MCF 10A (cell line): ENCODE data around the gene DLL1. TPM values are rescaled to one million over a fixed set of nuclear protein-coding genes. Genes with fewer than 3 reads are reported as not detected.

Source experiments
- BruUV-seq: library from RNA; stranded (reverse); fragments of 400-500 nt; replicated peaks from 2 replicates; lab custom pipeline; 2021; lab: Mats Ljungman, UMichigan
- CTCF ChIA-PET: fragments of 300-600 bp; sonication (Branson Sonifier 250); formaldehyde crosslinking; extraction: SDS; loops from one replicate; lab custom pipeline; 2021; ENCODE audit warnings: antibody characterized with exemption, inconsistent platforms; lab: Yijun Ruan, JAX
- POLR2A ChIA-PET: fragments of 300-600, 350-650 bp; sonication (Branson Sonifier 250); formaldehyde crosslinking; extraction: SDS; loops from one replicate; lab custom pipeline; 2020; ENCODE audit warnings: antibody characterized with exemption, inconsistent platforms; lab: Yijun Ruan, JAX
- DNase-seq: peaks from one replicate; pipeline ENCODE4 v3.0.0-alpha.2; 2018; ENCODE audit not compliant: unreplicated experiment
- H3K27ac Mint-ChIP-seq: one replicate; pipeline ENCODE4 v1.8.0; 2022; ENCODE audit warnings: mild to moderate bottlenecking, low read depth, mixed read lengths; ENCODE audit not compliant: unreplicated experiment
- H3K27me3 Mint-ChIP-seq: one replicate; pipeline ENCODE4 v1.8.0; 2022; ENCODE audit warnings: mixed read lengths; ENCODE audit not compliant: insufficient read depth, unreplicated experiment
- H3K36me3 Mint-ChIP-seq: one replicate; pipeline ENCODE4 v1.8.0; 2022; ENCODE audit warnings: mild to moderate bottlenecking, moderate library complexity, mixed read lengths; ENCODE audit not compliant: insufficient read depth, unreplicated experiment
- H3K4me1 Mint-ChIP-seq: one replicate; pipeline ENCODE4 v1.8.0; 2022; ENCODE audit warnings: mixed read lengths; ENCODE audit not compliant: insufficient read depth, unreplicated experiment
- H3K4me3 Mint-ChIP-seq: one replicate; pipeline ENCODE4 v1.8.0; 2022; ENCODE audit warnings: mild to moderate bottlenecking, moderate library complexity, mixed read lengths; ENCODE audit not compliant: unreplicated experiment
- H3K9me3 Mint-ChIP-seq: one replicate; pipeline ENCODE4 v1.8.0; 2022; ENCODE audit warnings: mixed read lengths; ENCODE audit not compliant: unreplicated experiment
- intact Hi-C: fragments of 100-400 bp; cut with micrococcal nuclease; formaldehyde crosslinking; loops from 2 replicates; pipeline ENCODE4 v1.14.1; 2022
- microRNA-seq: library from miRNA; unstranded; fragments of <30 nt; microRNA quantifications from one replicate; pipeline ENCODE4 v1.2.0, GENCODE V29; 2022
- total RNA-seq: library from RNA; stranded (reverse); gene quantifications from 2 replicates; pipeline ENCODE4 v1.2.3, GENCODE V29; 2022
- TF ChIP-seq, protein P1 (sequence below): fragments of 200-600 bp; IDR thresholded peaks from one replicate; pipeline ENCODE4 v1.8.0; 2022; ENCODE audit warnings: antibody characterized with exemption, mild to moderate bottlenecking; ENCODE audit not compliant: unreplicated experiment

Gene DLL1
- total RNA-seq, 1 experiment from 2014 or later, result 1.4 TPM

DNA sequence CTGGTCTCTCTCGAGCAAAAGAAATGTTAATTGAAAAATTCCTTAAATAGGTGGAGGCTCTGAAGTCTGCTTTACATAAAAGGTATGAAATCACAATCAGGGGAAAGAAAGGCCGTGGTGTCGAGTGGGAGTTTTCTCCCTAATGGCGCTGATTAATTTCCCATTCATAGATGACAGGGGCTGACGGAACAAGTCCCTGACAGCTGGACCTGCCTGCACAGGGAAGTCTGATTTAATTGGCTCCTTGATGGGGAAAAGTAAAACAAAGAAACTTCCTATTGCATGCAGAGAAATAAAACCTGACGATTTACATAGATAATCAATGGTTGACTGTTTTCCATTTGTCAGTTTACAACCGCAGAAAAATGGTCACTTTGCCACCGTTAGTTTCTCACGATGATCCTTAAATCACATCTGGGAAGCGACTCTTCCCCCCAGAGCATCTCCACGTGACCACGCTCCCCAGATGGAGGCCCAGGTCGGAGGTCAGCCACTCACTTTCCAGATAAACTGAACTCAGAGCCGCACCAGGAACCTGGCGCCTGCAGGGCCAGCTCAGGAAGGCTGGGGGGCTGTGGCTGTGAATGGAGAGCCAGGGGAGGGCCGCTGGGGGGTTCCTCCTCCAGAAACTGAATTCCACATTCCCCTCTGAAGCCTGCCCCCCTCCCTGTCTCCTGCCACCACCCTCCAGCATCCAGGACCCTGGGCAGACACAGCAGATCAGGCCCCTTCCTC, 55.3 kb downstream of the DLL1 start:
- ChIA-PET CTCF (no interaction called here), POLR2A (interaction anchor here (1.0 to 1.1 kb wide), 2 partner anchors 10 to 56 kb away, joined by 3 to 4 read pairs; no protein-coding TSS in a partner anchor)
- DNase-seq, result no peak
- no peaks in the 10 kb centered on the region for H3K27me3 Mint-ChIP-seq
- intact Hi-C loops, result no loop called here
- TF ChIP-seq, protein P1, sequence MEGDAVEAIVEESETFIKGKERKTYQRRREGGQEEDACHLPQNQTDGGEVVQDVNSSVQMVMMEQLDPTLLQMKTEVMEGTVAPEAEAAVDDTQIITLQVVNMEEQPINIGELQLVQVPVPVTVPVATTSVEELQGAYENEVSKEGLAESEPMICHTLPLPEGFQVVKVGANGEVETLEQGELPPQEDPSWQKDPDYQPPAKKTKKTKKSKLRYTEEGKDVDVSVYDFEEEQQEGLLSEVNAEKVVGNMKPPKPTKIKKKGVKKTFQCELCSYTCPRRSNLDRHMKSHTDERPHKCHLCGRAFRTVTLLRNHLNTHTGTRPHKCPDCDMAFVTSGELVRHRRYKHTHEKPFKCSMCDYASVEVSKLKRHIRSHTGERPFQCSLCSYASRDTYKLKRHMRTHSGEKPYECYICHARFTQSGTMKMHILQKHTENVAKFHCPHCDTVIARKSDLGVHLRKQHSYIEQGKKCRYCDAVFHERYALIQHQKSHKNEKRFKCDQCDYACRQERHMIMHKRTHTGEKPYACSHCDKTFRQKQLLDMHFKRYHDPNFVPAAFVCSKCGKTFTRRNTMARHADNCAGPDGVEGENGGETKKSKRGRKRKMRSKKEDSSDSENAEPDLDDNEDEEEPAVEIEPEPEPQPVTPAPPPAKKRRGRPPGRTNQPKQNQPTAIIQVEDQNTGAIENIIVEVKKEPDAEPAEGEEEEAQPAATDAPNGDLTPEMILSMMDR, result no peak
- BruUV-seq, result no TSS peak
- H3K4me1 Mint-ChIP-seq, result peaks cover 8% of the 10 kb centered on the region
- no peaks in the 10 kb centered on the region for H3K9me3 Mint-ChIP-seq
- no peaks in the 10 kb centered on the region for H3K36me3 Mint-ChIP-seq
- H3K4me3 Mint-ChIP-seq, result no peak overlapping the region
- no peak overlapping the region for H3K27ac Mint-ChIP-seq

DNA sequence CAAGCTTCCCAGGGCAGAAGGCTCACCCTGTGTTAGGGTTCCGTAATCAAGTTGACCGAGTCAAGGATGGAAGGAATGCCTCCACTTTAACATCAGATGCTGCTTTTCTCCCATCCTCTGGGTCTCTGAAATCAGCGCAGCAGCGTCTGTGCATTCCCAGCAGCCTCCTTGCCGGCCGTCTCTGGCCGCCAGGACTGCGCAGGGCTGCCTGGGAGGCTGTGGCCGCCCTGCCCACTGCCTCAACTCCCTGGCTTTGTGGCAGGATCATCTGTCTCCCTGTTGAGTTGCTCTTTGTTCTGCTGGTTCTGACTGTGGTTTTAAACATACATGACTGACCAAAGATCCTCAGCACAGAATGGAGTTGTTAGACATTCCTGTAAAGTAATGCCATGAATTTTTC, 56.5 kb downstream of the DLL1 start:
- Mint-ChIP-seq H3K4me1 (peaks cover 8% of the 10 kb centered on the region), H3K27me3 (no peaks in the 10 kb centered on the region), H3K4me3 (no peak overlapping the region), H3K9me3 (no peaks in the 10 kb centered on the region), H3K36me3 (no peaks in the 10 kb centered on the region), H3K27ac (no peak overlapping the region)
- TF ChIP-seq, protein P1, result no peak
- no TSS peak for BruUV-seq
- ChIA-PET CTCF (no interaction called here), POLR2A (no interaction called here)
- no peak for DNase-seq
- intact Hi-C loops, result no loop called here

GRCh38 chr6:170233286-170234205, 57.3 kb downstream of the DLL1 start:
- Mint-ChIP-seq H3K4me3 (no peak overlapping the region), H3K36me3 (no peaks in the 10 kb centered on the region), H3K27ac (no peak overlapping the region), H3K4me1 (peaks cover 8% of the 10 kb centered on the region), H3K9me3 (no peaks in the 10 kb centered on the region), H3K27me3 (no peaks in the 10 kb centered on the region)
- no peak for DNase-seq
- ChIA-PET CTCF (interaction anchor here (0.7 to 1.4 kb wide), 2 partner anchors 8 to 265 kb away, joined by 4 read pairs; no protein-coding TSS in a partner anchor), POLR2A (no interaction called here)
- TF ChIP-seq, protein P1, result no peak
- intact Hi-C loops, result no loop called here
- no TSS peak for BruUV-seq

Small RNAs within 50 kb of the gene (microRNA-seq; reads per million reads assigned to microRNA genes)
- not detected for gene MIR4644

Other genes starting within 250 kb of the DLL1 start
- gene FAM120B, start 15.7 kb upstream of the DLL1 start, total RNA-seq, result 23.4 and 29.3 TPM in 2 replicates